Measurements from ENCODE around the gene PHACTR1. TPM values are rescaled to one million over a fixed set of nuclear protein-coding genes. Genes with fewer than 3 reads are reported as not detected.
"Not testable (repeated sequence)": the region's sequence is repeated elsewhere in the genome, so short reads cannot be mapped to it uniquely, and the experiment has no call there.

The PHACTR1 gene
- total RNA-seq, 1 experiment from 2014 or later, result not detected

DNA sequence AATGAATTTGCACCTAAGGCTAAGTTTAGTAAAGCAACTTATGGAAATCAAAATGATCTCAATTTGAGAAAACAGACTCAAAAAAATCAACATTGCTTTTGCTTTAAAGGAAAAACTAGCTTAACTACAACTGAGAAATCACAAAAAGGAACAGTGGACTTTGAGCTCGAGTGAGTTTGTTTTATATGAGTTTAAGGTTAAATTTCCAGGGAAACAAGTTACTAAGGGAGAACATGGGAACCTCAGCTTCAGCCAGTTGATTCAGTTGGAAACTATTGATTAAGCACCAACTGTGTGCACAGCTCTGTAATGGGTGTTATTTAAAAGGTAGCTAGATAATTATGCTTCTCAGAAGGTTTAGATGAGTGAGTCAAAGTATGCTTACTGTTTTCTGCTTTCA lies 526.0 kb downstream of the PHACTR1 start:
- Histone ChIP-seq H3K4me1 (ENCODE audit: insufficient read depth, low read length) (no peaks in the 10 kb centered on the region), H3K9ac (ENCODE audit: low read length) (no peak overlapping the region), H3K79me2 (ENCODE audit: low read length) (no peaks in the 10 kb centered on the region), H3K36me3 (ENCODE audit: low read depth, low read length) (no peaks in the 10 kb centered on the region), H3K4me3 (ENCODE audit: low read length) (no peak overlapping the region), H2AFZ (ENCODE audit: low read length) (no peak overlapping the region), H3F3A (ENCODE audit: low read length, unreplicated experiment) (no peaks in the 10 kb centered on the region), H3K4me2 (ENCODE audit: low read length) (no peak overlapping the region), H3K9me2 (replicated peaks; ENCODE audit: low read length) (no peaks in the 10 kb centered on the region), H4K20me1 (ENCODE audit: low read length) (no peaks in the 10 kb centered on the region), H3K27me3 (ENCODE audit: low read length) (peaks cover 70% of the 10 kb centered on the region), H3K9me3 (ENCODE audit: low read length) (no peaks in the 10 kb centered on the region), H3K27ac (ENCODE audit: low read length) (no peak overlapping the region)
- ATAC-seq (no peak), DNase-seq (no peak)
- no TSS peak for BruUV-seq (replicated peaks)
- intact Hi-C loops (cut with micrococcal nuclease), result no loop called here
- no peak for TF ChIP-seq EZH2phosphoT487 (IDR thresholded peaks at IDR 0.05; ENCODE audit: borderline replicate concordance, low read length)
- TF ChIP-seq, protein P1, sequence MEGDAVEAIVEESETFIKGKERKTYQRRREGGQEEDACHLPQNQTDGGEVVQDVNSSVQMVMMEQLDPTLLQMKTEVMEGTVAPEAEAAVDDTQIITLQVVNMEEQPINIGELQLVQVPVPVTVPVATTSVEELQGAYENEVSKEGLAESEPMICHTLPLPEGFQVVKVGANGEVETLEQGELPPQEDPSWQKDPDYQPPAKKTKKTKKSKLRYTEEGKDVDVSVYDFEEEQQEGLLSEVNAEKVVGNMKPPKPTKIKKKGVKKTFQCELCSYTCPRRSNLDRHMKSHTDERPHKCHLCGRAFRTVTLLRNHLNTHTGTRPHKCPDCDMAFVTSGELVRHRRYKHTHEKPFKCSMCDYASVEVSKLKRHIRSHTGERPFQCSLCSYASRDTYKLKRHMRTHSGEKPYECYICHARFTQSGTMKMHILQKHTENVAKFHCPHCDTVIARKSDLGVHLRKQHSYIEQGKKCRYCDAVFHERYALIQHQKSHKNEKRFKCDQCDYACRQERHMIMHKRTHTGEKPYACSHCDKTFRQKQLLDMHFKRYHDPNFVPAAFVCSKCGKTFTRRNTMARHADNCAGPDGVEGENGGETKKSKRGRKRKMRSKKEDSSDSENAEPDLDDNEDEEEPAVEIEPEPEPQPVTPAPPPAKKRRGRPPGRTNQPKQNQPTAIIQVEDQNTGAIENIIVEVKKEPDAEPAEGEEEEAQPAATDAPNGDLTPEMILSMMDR (conservative IDR thresholded peaks at IDR 0.05; ENCODE audit: low read depth, low read length), result no peak
- TF ChIP-seq EZH2 (IDR thresholded peaks at IDR 0.05; ENCODE audit: low read length, unreplicated experiment), result no peak
- ChIA-PET CTCF (no interaction called here), POLR2A (ENCODE audit: unreplicated experiment) (no interaction called here)

GRCh38 chr6:13243033-13243432 lies 526.5 kb downstream of the PHACTR1 start:
- no peaks in the 10 kb centered on the region for H3K4me1 ChIP-seq (ENCODE audit: insufficient read depth, low read length)
- BruUV-seq (replicated peaks), result no TSS peak
- no peak overlapping the region for H3K9ac ChIP-seq (ENCODE audit: low read length)
- H3K9me2 ChIP-seq (replicated peaks; ENCODE audit: low read length), result no peaks in the 10 kb centered on the region
- ATAC-seq, result no peak
- no peaks in the 10 kb centered on the region for H3F3A ChIP-seq (ENCODE audit: low read length, unreplicated experiment)
- H3K4me3 ChIP-seq (ENCODE audit: low read length), result no peak overlapping the region
- H3K27me3 ChIP-seq (ENCODE audit: low read length), result peaks cover 70% of the 10 kb centered on the region
- H3K9me3 ChIP-seq (ENCODE audit: low read length), result no peaks in the 10 kb centered on the region
- POLR2A ChIA-PET (ENCODE audit: unreplicated experiment), result no interaction called here
- no peaks in the 10 kb centered on the region for H3K36me3 ChIP-seq (ENCODE audit: low read depth, low read length)
- no peak overlapping the region for H2AFZ ChIP-seq (ENCODE audit: low read length)
- intact Hi-C loops (cut with micrococcal nuclease), result no loop called here
- no peak overlapping the region for H3K27ac ChIP-seq (ENCODE audit: low read length)
- H4K20me1 ChIP-seq (ENCODE audit: low read length), result no peaks in the 10 kb centered on the region
- no peak overlapping the region for H3K4me2 ChIP-seq (ENCODE audit: low read length)
- no peaks in the 10 kb centered on the region for H3K79me2 ChIP-seq (ENCODE audit: low read length)
- TF ChIP-seq EZH2phosphoT487 (IDR thresholded peaks at IDR 0.05; ENCODE audit: borderline replicate concordance, low read length) (no peak), EZH2 (IDR thresholded peaks at IDR 0.05; ENCODE audit: low read length, unreplicated experiment) (no peak)
- TF ChIP-seq, protein P1 (conservative IDR thresholded peaks at IDR 0.05; ENCODE audit: low read depth, low read length), result no peak
- no peak for DNase-seq
- CTCF ChIA-PET, result no interaction called here

DNA sequence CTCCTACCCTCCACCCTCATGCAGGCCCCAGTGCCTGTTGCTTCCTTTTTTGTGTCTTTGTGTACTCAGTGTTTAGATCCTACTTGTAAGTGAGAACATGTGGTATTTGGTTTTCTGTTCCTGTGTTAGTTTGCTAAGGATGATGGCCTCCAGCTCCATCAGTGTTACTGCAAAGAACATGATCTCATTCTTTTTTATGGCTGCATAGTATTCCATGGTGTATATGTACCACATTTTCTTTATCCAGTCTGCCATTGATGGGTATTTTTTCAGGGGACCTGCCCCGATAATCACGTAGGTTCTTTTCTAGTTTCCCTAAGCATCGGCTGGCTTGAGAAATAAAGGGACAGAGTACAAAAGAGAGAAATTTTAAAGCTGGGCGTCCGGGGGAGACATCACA lies 527.2 kb downstream of the PHACTR1 start:
- H3K9me2 ChIP-seq (replicated peaks; ENCODE audit: low read length); BruUV-seq (replicated peaks); H3K4me1 ChIP-seq (ENCODE audit: insufficient read depth, low read length); H3K9ac ChIP-seq (ENCODE audit: low read length); ATAC-seq; H3K79me2 ChIP-seq (ENCODE audit: low read length); intact Hi-C loops (cut with micrococcal nuclease); POLR2A ChIA-PET (ENCODE audit: unreplicated experiment); H3K9me3 ChIP-seq (ENCODE audit: low read length); H2AFZ ChIP-seq (ENCODE audit: low read length); H3F3A ChIP-seq (ENCODE audit: low read length, unreplicated experiment); H4K20me1 ChIP-seq (ENCODE audit: low read length); H3K36me3 ChIP-seq (ENCODE audit: low read depth, low read length); H3K4me3 ChIP-seq (ENCODE audit: low read length); H3K4me2 ChIP-seq (ENCODE audit: low read length); CTCF ChIA-PET; H3K27ac ChIP-seq (ENCODE audit: low read length); DNase-seq: not testable (repeated sequence)
- peaks cover 66% of the 10 kb centered on the region for H3K27me3 ChIP-seq (ENCODE audit: low read length)

All from PC-3 (cell line).